Progenitor cell of endocrine pancreas (in vitro differentiated cells): ENCODE measurements around the gene RBM10. TPM values are rescaled to one million over a fixed set of nuclear protein-coding genes. Genes with fewer than 3 reads are reported as not detected.
"Not testable (repeated sequence)": the region's sequence is repeated elsewhere in the genome, so short reads cannot be mapped to it uniquely, and the experiment has no call there.

Source experiments
- DNase-seq: peaks from one replicate; pipeline ENCODE4 v3.0.0; 2021; ENCODE audit warnings: low spot score; ENCODE audit not compliant: unreplicated experiment
- H3K27ac Mint-ChIP-seq: 2 replicates; pipeline ENCODE4 v1.8.0; 2021; ENCODE audit warnings: mild to moderate bottlenecking, moderate library complexity, mixed read lengths
- H3K27me3 Mint-ChIP-seq: 2 replicates; pipeline ENCODE4 v1.8.0; 2021; ENCODE audit warnings: mixed read lengths
- H3K36me3 Mint-ChIP-seq: 2 replicates; pipeline ENCODE4 v1.8.0; 2022; ENCODE audit warnings: mixed read lengths; ENCODE audit not compliant: insufficient read depth
- H3K4me1 Mint-ChIP-seq: 2 replicates; pipeline ENCODE4 v1.8.0; 2021; ENCODE audit warnings: low read depth, mixed read lengths
- H3K4me3 Mint-ChIP-seq: 2 replicates; pipeline ENCODE4 v1.8.0; 2021; ENCODE audit warnings: low read depth, mild to moderate bottlenecking, moderate library complexity, mixed read lengths
- H3K9me3 Mint-ChIP-seq: 2 replicates; pipeline ENCODE4 v1.8.0; 2021; ENCODE audit warnings: low read depth, mixed read lengths
- total RNA-seq: library from RNA; stranded (reverse); gene quantifications from 2 replicates; pipeline ENCODE4 v1.2.1, GENCODE V29; 2021
- TF ChIP-seq, protein P1 (sequence below): fragments of 200-600 bp; sonication (generic); IDR thresholded peaks from one replicate; pipeline ENCODE4 v1.5.0; 2021; ENCODE audit warnings: antibody characterized with exemption, mild to moderate bottlenecking; ENCODE audit not compliant: unreplicated experiment

Gene RBM10
- total RNA-seq, 1 donor from 2014 or later, result 68.2 TPM

GRCh38 chrX:47112316-47112954 is 32.6 kb upstream of the RBM10 start:
- Mint-ChIP-seq H3K36me3 (peaks cover 5% of the 10 kb centered on the region), H3K27me3 (no peaks in the 10 kb centered on the region), H3K4me1 (no peaks in the 10 kb centered on the region), H3K9me3 (peaks cover 24% of the 10 kb centered on the region), H3K4me3 (no peak overlapping the region), H3K27ac (no peak overlapping the region)
- DNase-seq, result no peak
- TF ChIP-seq, protein P1, sequence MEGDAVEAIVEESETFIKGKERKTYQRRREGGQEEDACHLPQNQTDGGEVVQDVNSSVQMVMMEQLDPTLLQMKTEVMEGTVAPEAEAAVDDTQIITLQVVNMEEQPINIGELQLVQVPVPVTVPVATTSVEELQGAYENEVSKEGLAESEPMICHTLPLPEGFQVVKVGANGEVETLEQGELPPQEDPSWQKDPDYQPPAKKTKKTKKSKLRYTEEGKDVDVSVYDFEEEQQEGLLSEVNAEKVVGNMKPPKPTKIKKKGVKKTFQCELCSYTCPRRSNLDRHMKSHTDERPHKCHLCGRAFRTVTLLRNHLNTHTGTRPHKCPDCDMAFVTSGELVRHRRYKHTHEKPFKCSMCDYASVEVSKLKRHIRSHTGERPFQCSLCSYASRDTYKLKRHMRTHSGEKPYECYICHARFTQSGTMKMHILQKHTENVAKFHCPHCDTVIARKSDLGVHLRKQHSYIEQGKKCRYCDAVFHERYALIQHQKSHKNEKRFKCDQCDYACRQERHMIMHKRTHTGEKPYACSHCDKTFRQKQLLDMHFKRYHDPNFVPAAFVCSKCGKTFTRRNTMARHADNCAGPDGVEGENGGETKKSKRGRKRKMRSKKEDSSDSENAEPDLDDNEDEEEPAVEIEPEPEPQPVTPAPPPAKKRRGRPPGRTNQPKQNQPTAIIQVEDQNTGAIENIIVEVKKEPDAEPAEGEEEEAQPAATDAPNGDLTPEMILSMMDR, result no peak

DNA sequence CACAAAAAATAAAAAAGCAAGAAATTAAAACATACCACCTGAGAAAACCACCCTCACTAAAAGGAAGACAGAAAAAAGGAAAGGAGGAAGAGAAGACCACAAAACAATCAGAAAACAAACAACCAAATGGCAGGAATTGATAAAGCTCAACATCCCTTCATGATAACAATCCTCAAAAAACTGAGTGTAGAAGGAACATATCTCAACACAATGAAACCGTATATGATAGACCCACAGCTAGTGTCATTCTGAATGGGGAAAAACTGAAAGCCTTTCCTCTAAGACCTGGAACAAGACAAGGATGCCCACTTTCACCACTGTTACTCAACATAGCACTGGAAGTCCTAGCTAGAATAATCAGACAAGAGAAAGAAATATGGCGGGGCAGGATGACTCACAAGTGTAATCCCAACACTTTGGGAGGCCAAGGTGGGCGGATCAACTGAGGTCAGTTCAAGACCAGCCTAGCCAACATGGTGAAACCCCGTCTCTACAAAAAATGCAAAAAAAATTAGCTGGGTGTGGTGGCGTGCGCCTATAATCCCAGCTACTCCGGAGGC is 28.4 kb upstream of the RBM10 start:
- H3K27ac Mint-ChIP-seq, DNase-seq, H3K36me3 Mint-ChIP-seq, H3K4me3 Mint-ChIP-seq, H3K4me1 Mint-ChIP-seq, H3K27me3 Mint-ChIP-seq: not testable (repeated sequence)
- peaks cover 19% of the 10 kb centered on the region for H3K9me3 Mint-ChIP-seq

DNA sequence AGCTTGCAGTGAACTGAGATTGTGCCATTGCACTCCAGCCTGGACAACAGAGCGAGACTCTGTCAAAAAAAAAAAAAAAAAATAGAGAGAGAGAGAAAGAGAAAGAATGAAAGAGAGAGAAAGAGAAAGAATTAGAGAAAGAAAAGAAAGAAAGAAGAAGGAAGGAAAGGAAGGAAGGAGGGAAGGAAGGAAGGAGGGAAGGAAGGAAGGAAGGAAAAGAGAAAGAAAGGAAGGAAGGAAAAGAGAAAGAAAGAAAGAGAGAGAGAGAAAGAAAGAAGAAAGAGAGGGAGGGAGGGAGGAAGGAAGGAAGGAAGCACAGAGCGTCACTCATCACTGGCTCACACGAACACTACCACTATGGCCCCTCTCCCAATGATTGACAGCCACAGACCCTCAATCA is 20.6 kb upstream of the RBM10 start:
- H3K9me3 Mint-ChIP-seq, H3K36me3 Mint-ChIP-seq, H3K27me3 Mint-ChIP-seq, H3K27ac Mint-ChIP-seq, H3K4me1 Mint-ChIP-seq, H3K4me3 Mint-ChIP-seq, DNase-seq: not testable (repeated sequence)

DNA sequence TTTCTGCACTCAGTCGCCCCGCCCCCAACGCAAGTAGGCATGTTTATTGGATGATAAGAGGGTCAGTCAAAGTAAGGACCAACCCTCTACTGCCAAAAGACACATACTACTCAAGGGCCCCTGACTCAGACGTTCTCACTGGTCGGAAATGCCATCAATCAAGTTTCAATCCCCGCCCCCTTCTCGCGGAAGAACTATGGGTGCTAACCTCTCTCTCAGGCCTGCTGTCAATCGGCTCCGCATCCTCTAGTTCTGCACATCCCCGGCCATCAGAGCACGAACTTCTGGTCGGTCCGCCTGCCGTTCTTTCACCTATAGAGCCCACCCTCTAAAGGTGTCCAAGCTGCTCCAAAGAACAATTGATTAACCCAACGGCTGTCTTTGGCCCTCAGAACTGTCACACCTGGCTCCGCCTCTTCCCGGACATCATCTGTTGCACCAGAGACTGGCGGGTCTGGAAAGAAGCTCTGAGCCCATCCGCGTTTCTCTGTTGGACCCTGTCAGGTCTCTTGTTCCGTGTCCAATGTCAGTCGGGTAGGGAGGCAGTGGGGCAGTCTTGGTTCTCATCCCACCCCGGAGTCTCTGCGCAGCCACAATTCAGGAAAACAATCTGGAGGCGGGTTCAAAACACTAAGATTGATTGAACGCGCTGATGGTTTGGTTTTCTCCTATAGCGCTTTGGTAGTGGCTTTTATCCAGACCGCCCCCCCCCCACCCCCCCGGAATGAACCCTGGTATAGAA is 15.7 kb upstream of the RBM10 start:
- TF ChIP-seq, protein P1, result no peak
- DNase-seq, result peak; percentile 67
- peaks cover 3% of the 10 kb centered on the region for H3K9me3 Mint-ChIP-seq
- peak overlapping the region; percentile 97 for H3K4me3 Mint-ChIP-seq
- peak overlapping the region; percentile 98 for H3K27ac Mint-ChIP-seq
- H3K36me3 Mint-ChIP-seq, result no peaks in the 10 kb centered on the region
- no peaks in the 10 kb centered on the region for H3K27me3 Mint-ChIP-seq
- H3K4me1 Mint-ChIP-seq, result no peaks in the 10 kb centered on the region

GRCh38 chrX:47129899-47130358 is 15.1 kb upstream of the RBM10 start:
- Mint-ChIP-seq H3K4me1 (no peaks in the 10 kb centered on the region), H3K4me3 (peak overlapping the region; percentile 97), H3K36me3 (no peaks in the 10 kb centered on the region), H3K27me3 (no peaks in the 10 kb centered on the region), H3K9me3 (peaks cover 3% of the 10 kb centered on the region), H3K27ac (no peak overlapping the region)
- TF ChIP-seq, protein P1, result no peak
- no peak for DNase-seq

DNA sequence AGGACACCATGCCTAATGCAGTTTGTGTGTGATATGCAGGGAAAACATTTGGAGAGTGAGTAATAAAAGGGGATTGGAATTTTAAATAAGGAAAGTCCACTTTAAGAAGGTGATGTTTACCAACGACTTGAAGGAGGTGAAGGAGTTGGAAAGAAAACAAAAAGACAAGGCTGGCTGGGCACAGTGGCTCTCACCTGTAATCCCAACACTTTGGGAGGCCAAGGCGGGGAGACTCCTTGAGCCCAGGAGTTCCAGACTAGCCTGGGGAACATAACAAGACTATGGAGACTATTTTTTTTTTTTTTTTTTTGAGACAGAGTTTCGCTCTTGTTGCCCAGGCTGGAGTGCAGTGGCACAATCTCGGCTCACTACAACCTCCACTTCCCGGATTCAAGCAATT is 11.5 kb upstream of the RBM10 start:
- no peak for DNase-seq
- Mint-ChIP-seq H3K27ac (no peak overlapping the region), H3K36me3 (no peaks in the 10 kb centered on the region), H3K27me3 (no peaks in the 10 kb centered on the region), H3K4me1 (no peaks in the 10 kb centered on the region), H3K9me3 (no peaks in the 10 kb centered on the region), H3K4me3 (no peak overlapping the region)
- TF ChIP-seq, protein P1, result no peak

DNA sequence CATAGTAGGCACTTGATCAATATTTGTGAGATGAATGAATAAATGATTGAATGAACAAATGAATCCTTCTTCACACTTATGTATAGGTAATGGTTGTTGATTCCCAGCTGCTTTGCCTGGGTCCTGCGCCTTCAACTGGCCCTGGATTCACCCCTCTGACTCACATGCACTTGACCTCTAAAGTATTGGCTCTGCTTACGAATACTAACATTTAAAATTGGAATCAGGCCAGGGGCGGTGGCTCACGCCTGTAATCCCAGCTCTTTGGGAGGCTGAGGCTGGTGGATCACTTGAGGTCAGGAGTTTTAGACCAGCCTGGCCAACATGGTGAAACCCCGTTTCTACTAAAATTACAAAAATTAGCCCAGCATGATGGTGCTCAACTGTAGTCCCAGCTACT is 9.4 kb upstream of the RBM10 start:
- not testable (repeated sequence) for DNase-seq, H3K27me3 Mint-ChIP-seq, H3K9me3 Mint-ChIP-seq, H3K4me1 Mint-ChIP-seq, H3K4me3 Mint-ChIP-seq, H3K36me3 Mint-ChIP-seq, H3K27ac Mint-ChIP-seq
